NCI-H1092 treated with DMSO at 0.1 percent for 48 hours (cell line): Measurements from ENCODE around the gene POTEG.
"Not testable (repeated sequence)": the region's sequence is repeated elsewhere in the genome, so short reads cannot be mapped to it uniquely, and the experiment has no call there.

ENCODE experiments used
- DNase-seq: peaks from one replicate; lab custom pipeline; 2025; lab: John Stamatoyannopoulos, UW

POTEG gene

DNA sequence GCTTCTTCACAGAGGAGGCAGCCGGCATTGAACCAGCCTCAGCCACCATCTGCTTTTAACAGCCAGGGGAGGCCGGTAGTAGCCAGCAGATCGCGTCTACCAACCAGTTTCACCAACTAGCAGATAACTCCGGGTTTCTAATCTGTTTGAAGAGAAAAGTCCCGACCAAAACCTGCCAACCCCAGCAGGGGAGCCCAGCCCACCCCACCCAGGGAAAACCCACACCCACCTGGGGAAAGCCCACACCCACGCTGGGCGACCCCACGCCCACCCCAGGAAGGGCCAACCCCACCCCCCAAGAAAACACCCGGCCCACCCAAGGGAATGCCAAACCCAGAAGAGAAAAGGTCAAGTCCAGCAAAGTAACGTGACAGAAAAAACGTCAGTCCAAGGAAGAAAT lies at the start of gene POTEG:
Gene POTEG, minus strand, starts transcription at position 101 of the 400 bp plus-strand sequence. Its CDS starts 52 bp downstream, at position 49.
- not testable (repeated sequence) for DNase-seq

DNA sequence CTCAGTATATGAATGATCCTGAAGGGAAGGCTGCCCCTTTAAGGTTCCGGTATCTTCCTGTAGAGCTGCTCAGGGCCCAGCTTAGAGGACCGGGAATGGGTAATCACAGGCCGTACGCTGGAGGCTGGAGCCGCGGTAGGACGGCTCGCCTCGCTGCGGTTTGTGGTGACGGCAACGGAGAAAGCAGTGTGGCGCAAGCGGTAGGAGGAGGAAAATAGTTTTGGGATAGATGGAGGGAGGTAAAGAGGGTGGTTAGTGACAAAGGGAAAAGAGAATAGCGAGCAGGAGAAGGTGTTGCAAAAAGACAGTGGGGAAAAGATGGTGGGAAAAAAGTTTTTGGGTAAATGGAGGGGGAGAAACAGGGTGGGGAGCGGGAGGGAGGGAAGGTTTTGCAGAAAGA lies 48.0 kb upstream of the POTEG start:
- not testable (repeated sequence) for DNase-seq

DNA sequence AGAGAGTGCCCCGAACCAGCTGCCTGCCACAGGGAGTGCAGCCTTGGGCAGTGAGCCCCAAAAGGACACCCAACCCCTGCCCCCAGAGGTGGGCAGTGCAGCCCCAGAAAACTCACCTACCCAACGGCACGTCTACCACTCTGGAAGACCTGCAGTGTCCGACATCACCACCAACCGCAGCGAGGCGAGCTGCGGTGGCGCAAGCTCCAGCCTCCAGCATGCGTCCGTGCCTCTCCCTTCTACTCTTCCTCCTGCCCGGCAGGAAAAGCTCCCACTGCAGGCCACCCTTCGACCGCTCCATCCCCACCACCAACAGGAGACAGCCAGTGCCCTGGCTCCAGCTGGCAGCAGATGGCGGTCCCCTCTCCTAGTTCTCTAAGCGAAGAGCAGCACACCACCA lies 47.3 kb upstream of the POTEG start:
- DNase-seq, result not testable (repeated sequence)

DNA sequence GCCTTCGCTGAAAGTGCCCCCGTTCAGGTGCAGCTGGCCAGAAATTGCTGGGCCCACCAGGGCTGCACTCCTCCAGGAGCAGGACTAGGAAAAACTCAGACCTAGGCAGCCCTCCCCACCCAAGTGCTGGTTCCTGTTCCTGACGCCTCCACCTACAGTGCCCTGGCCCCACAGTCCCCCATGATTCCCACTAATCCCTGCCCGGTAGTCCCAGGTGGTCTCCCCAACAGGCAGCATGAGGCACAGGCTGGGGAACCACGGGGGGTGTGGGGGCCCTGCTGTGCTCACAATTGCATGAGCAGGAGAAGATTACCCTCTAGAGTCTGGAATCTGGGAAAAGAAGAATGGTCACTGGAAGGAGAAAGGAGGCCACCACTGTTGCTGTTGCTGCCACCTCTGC lies 46.4 kb upstream of the POTEG start:
- not testable (repeated sequence) for DNase-seq

DNA sequence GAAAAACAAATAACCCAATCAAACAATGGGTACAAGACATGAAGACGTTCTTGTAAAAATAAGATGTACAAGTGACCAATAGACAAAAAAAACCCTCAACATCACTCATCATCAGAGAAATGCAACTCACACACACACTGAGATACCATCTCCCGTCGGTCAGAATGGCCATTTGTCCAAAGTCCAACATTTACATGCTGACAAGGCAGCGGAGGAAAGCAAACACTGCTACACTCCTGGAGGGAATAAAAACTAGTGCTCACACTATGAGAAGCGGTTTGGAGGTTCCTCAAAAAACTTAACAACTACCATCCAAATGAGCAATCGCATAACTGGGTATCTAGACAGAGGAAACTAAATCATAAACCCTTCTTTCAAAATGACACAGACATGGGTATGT lies 11.6 kb upstream of the POTEG start:
- DNase-seq, result not testable (repeated sequence)

DNA sequence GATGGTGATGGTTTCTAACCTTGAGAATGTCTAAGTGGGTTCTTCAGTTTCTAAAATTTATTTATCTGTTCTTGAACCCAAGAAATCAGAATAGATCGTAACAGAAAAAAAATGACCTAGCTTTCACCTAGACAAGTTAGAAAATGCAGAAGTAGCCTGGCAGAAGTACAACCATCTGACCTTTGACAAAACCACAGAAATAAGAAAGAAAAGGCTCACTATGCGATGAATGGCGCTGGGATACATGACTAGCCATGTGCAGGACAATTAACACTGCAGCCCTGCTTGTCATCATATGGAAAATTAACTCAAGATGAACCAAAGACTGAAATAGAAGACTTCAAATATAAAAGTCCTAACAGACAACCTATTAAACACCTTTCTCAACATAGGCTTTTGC lies 5.7 kb upstream of the POTEG start:
- not testable (repeated sequence) for DNase-seq

DNA sequence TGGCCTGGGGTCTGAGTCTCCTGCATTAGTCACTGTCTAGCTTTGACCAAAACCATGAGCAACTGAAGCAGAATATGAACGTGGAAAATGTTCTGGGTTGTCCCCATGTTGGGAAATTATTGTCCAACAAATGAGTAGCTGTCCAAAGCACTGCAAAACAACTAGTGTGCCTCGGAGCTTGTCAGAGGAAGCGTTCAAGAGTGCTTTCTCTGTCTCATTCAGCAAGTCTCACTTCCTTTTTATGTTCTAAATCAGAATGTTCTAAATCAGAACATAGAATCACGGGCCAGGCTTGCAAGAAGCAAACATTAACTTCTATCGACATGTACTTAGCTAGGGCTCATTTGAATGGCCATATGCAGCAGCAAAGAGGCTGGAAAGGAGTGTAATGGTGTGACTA lies 5.1 kb upstream of the POTEG start:
- DNase-seq, result not testable (repeated sequence)

DNA sequence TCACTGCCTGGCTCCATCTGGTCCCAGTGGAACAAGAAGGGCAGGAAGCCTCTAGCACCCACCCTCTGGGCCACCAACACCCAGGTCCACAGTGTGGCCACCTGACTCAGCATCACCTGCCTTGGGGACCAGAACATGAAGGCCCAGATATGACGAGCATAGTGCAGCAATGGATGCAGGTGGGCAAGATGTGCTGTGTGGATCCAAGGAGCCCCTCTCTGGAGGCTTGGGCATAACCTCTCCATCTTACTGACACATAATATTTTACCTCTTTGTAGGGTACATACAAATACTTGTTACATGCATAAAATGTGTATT lies 2.9 kb upstream of the POTEG start:
- DNase-seq, result not testable (repeated sequence)

DNA sequence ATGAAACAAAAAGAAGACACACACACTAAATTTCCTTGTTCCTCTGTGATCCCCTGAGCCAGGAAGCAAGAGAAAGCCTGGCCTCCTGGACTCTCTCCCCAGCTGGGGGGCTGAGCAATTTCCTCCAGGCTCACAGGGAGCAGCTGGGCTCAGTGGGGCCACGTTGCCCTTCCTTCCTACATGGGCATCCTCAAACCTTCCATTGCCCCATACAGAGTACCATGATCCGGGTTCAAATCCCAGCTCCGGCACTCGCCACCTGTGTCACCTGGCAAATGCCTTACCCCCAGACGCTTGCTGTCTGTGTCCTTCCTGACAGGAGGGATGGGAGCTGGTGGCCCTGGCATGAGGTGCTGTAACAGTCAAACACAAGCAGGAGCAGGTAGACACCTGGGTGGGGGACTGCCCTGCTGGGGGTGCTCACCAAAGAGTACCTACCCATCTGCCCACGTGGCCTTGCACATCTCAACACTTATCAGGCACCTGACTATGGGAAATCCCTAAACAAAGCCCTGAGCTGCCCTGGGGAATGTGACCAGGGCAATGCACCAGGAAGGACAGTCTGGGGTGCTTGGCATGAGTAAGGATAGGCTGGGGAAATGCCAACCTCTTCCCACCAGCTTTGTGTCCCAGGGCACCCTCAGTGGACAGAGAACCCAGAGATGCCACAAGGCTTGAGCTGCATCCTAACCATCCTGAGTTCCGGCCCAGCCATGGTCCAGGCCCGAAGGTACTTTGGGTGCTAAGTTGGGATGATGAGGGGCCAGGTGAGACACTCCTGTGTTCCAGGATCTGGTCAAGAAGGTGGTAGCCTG lies 2.4 kb upstream of the POTEG start:
- not testable (repeated sequence) for DNase-seq

DNA sequence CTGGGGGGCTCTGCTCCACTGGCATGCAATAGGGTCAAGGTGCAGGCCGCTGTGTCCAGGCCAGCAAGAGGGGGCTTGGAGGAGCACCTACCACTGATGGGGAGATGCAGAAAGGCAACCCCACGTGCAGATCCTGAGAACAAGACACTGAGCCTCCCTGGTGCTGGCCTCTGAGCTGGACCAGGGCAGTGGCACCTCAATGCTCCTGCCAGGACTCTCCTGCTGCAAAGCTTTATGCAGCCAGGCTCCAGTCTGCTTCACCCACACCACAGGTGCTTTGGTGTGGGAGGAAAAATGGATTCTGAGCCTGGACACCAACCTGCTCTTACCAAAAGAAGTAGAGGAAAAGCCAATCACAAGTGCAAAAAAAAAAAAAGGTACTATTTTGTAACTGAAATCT lies 1.7 kb upstream of the POTEG start:
- DNase-seq, result not testable (repeated sequence)

DNA sequence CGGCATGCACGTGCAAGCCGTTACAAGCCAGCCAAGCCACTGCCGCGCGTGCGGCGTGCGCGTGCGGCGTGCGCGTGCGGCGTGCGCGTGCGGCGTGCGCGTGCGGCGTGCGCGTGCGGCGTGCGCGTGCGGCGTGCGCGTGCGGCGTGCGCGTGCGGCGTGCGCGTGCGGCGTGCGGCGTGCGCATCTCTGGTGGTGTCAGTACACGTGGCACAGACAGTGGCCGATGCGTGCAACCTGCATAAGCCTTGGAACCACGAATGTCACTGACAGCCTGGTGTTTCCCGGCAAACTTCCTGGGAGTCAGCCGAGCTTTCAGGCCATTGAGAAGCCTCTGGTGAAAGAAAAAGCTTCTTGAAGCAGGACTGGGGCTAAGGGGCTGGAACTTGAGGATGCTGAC lies 750 bp upstream of the POTEG start:
- not testable (repeated sequence) for DNase-seq

DNA sequence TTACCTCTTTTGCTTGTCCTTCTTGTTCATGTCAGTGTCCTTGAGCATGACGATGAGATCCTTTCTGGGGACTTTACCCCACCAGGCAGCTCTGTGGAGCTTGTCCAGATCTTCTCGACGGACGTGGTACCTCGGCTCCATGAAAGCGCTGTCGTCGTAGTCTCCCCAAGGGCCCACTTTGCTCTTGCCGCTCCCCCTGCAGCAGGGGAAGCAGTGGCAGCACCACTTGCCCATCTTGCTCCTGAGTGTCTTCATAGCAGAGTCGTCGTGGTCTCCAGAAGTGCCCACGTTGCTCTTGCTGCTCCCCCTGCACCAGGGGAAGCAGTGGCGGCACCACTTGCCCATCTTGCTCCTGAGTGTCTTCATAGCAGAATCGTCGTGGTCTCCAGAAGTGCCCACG lies 376 bp downstream of the POTEG start:
- DNase-seq, result not testable (repeated sequence)

DNA sequence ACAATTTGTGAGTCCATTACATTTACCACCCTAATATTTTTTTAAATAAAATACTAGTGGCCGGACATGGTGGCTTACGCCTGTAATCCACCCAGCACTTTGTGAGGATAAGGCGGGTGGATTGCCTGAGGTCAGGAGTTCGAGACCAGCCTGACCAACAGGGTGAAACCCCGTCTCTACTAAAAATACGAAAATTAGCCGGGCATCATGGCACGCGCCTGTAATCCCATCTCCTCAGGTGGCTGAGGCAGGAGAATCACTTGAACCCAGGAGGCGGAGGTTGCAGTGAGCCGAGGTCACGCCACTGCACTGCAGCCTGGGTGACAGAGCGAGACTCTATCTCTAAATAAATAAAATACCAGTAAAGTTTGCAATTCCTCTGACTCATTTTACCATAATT lies 25.6 kb downstream of the POTEG start:
- not testable (repeated sequence) for DNase-seq

DNA sequence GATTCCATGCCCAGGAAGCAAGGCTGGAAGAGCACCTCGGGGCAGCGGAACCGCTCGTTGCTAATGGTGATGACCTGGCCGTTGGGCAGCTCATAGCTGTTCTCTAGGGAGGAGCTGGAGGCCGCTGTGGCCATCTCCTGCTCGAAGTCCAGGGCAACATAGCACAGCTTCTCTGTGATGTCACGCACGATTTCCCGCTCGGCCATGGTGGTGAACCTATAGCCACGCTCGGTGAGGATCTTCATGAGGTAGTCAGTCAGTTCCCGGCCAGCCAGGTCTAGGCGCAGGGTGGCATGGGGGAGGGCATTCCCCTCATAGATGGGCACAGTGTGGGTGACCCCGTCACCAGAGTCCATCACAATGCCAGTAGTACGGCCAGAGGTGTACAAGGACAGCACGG lies 32.0 kb downstream of the POTEG start:
- DNase-seq, result not testable (repeated sequence)

DNA sequence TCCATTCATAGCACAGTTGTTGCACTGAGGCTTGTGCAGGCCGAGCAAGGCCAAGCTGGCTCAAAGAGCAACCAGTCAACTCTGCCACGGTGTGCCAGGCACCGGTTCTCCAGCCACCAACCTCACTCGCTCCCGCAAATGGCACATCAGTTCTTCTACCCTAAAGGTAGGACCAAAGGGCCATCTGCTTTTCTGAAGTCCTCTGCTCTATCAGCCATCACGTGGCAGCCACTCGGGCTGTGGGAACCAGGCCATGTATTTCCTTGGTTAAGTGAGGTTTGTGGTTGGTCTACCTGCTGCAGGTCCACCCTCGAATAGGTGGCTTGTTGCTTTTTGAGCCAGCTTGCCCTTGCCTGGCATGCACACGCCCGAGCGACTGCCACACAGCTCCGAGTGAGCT lies 39.4 kb downstream of the POTEG start:
- DNase-seq, result not testable (repeated sequence)

DNA sequence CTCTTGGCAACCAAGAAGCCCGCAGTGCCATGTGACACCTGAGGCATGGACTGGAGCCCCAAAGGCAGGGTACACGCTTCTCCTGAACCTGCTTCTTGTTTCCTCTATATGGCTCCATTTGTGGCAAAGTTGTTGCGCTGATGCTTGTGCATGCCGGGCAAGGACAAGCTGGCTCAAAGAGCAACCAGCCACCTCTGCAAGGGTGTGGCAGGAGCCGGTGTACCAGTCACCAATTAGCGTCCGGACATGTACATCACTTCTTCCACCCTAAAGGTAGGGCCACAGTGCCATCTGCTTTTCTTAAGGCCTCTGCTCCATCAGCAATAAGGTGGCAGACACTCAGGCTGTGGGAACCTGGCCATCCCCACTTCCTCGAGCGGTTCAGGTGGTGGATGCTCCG lies 43.9 kb downstream of the POTEG start:
- DNase-seq, result not testable (repeated sequence)

DNA sequence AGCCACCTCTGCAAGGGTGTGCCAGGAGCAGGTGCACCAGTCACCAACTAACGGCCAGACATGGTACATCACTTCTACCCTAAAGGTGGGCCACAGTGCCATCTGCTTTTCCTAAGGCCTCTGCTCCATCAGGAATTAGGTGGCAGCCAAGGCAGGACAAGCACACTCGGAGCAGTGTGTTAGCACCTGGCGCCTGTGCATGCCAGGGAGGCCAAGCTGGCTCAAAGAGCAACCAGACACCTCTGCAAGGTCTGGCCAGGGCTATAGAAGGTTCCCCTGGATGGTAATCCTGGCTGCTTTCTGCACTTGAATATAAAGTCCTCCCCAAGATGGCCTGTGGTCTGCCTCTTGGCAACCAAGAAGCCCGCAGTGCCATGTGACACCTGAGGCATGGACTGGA lies 45.4 kb downstream of the POTEG start:
- DNase-seq, result not testable (repeated sequence)

DNA sequence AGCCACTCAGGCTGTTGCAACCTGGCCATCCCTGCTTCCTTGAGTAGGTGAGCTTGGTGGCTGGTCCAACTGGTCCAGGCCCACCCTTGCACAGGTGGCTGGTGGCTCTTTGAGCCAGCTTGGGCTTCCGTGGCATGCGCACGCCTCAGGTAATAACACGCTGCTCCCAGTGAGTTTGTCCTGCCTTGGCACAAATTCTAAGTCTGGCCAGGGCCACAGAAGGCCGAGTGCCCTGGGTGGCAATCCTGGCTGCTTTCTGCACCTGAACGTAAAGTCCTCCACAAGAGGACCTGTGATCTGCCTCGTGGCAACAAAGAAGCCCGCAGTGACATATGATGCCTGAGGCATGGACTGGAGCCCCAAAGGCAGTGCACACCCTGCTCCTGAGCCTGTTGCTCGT lies 47.1 kb downstream of the POTEG start:
- not testable (repeated sequence) for DNase-seq

DNA sequence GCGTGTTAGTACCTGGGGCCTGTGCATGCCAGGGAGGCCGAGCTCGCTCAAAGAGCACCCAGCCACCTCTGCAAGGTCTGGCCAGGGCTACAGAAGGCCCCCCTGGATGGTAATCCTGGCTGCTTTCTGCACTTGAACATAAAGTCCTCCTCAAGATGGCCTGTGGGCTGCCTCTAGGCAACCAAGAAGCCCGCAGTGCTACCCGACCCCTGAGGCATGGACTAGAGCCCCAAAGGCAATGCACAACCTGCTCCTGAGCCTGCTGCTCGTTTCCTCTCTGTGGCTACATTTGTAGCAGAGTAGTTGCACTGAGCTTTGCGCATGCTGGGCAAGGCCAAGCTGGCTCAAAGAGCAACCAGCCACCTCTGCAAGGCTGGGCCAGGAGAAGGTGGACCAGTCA lies 47.8 kb downstream of the POTEG start:
- DNase-seq, result not testable (repeated sequence)

DNA sequence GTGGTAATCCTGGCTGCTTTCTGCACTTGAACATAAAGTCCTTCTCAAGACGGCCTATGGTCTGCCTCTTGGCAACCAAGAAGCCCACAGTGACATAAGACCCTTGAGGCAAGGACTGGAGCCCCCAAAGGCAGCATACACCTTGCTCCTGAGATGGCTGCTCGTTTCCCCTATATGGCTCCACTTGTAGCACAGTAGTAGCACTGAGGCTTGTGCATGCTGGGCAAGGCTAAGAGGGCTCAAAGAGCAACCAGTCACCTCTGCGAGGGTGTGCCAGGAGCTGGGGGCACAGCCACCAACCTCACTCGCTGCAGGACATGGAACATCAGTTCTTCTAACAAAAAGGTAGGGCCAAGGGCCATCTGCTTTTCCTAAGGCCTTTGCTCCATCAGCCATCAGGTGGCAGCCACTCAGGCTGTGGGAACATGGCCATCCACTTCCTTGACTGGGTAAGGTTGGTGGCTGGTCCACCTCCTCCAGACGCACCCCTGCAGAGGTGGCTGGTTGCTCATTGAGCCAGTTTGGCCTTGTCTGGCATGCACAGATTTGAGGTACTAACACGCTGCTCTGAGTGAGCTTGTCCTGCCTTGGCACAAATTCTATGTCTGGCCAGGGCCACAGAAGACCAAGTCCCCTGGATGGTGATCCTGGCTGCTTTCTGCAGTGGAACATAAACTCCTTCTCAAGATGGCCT lies 49.9 kb downstream of the POTEG start:
- not testable (repeated sequence) for DNase-seq

DNA sequence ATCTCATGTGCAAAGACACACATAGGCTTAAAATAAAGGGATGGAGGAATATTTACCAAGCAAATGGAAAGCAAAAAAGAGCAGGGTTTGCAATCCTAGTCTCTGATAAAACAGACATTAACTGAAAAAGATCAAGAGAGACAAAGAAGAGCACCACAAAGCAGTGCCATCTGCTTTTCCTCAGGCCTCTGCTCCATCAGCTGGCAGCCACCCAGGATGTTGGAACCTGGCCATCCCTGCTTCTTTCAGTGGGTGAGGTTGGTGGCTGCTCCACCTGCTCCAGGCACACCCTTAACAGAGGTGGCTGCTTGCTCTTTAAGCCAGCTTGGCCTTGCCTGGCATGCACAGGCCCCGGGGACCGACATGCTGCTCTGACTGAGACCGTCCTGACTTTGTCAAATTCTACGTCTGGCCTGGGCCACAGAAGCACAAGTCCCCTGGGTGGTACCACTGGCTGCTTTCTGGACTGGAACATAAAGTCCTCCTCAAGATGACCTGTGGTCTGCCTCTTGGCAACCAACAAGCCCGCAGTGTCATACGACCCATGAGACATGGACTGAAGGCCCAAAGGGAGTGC lies 51.0 kb downstream of the POTEG start:
- not testable (repeated sequence) for DNase-seq

DNA sequence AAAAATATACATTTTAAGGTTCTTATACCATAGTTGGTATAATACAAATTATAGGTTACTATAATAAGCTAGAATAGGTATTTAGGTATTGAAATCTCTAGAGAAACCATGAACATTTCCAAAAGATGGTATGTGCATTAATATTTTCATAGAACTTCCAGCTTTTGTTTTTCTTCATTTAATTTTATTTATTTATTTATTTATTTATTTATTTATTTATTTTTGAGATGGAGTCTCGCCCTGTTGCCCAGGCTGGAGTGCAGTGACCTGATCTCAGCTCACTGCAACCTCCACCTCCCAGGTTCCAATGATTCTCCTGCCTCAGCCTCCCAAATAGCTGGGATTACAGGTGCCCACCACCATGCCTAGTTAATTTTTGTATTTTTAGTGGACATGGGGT lies 54.0 kb downstream of the POTEG start:
- DNase-seq, result not testable (repeated sequence)

DNA sequence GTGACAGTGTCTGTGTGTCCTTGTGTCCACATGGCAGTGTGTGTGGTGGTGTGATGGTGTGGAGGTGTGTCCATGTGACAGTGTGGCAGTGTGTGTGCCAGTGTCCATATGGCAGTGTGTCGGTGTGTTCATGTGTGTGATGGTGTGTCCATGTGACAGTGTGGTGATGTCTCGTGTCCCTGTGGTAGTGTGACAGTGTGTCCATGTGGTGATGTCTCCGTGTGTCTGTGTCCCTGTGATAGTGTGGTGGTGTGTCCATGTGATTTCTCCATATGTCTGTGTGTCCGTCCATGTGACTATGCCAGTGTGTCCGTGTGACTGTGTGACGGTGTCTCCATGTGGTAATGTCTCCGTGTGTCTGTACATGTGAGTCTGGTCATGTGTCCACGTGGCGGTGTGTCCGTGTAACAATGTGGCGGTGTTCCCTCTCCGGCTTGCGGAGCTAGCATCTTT lies 59.7 kb downstream of the POTEG start:
- DNase-seq, result not testable (repeated sequence)
